ENCODE data around the gene CASZ1.

Gene CASZ1

GRCh38 chr1:10745886-10746455 lies 50.5 kb downstream of the CASZ1 start:
- DNase-seq (ENCODE audit: low spot score) = no peak

DNA sequence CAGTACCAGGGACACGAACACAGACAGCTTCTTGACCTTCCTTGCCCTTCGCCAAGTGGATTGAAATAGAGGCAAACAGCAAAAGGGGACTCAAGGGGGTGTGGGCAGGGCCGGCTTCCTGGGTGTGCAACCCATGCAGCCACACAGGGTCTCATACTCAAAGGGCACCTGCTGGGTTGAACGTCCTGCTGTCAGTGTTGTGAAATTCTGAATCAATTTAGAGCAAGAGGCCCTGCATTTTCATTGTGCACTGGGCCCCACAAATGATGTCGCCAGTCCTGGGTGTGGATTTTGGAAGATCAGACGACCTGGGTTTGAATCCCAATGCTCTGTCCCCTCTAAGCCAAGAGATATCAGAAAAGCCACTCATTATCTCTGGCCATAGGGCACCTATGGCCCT lies 51.1 kb downstream of the CASZ1 start:
- no peak for DNase-seq (ENCODE audit: low spot score)

DNA sequence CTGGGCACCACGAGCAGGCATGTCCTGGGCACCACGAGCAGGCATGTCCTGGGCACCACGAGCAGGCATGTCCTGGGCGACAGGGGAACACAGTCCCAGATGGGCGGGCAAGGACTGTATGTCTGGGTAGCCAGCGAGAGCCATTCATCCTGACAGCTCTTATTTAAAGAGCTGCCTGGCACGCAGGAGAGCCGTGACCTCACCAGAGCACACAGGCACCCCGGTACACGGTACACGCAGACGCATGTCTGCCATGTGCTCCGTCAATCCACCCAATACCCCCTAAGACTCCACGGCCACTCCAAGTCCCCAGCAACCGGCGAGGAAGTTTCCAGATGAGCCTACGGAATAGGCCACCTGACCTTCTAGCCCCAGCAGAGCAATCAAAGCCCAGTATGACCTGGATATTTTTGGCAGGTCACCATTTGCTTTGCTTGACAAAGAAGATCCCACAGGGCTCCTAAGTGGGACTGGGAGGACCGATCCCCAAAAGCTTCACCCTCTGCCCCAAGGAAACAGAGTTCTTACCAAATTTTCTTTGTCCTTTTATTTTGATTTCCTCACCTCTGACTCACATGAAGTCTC lies 51.7 kb downstream of the CASZ1 start:
- DNase-seq (ENCODE audit: low spot score) = no peak

DNA sequence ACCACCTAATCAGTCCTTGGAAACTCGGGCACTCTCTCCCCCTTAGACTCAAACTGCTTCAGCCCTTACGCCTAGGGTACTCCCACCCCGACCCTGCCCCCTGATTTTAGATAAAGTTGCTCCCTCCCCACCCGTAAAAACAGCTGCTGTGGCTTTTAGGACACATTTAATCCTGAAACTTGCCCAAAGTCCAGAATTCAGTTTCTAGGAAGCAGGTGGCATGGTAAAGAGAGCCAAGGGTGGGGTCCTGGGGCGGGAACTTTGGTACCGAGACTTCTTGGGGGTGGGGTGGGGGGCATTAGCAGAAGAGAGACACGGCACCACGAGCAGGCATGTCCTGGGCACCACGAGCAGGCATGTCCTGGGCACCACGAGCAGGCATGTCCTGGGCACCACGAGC lies 52.4 kb downstream of the CASZ1 start:
- no peak for DNase-seq (ENCODE audit: low spot score)

DNA sequence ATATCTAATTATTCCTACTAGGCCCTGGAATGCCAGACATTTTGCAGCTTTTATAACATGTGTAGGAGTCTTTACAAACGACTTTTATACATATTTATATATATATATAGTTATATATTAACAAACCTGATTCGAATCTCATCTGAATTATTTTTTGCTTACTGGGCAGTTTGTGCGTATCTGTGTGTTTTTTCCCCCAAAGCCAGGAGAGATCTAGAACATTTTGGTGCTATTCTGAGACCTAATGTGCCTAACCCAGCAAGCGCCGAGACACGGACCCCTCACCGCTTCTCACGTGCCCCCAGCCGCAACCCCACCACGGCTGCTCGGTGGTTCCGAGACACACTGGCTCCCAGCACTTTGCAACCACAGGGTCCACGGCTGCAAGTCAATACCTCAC lies 54.8 kb downstream of the CASZ1 start:
- DNase-seq (ENCODE audit: low spot score) = no peak

GRCh38 chr1:10740123-10740522 lies 56.3 kb downstream of the CASZ1 start:
- no peak for DNase-seq (ENCODE audit: low spot score)

DNA sequence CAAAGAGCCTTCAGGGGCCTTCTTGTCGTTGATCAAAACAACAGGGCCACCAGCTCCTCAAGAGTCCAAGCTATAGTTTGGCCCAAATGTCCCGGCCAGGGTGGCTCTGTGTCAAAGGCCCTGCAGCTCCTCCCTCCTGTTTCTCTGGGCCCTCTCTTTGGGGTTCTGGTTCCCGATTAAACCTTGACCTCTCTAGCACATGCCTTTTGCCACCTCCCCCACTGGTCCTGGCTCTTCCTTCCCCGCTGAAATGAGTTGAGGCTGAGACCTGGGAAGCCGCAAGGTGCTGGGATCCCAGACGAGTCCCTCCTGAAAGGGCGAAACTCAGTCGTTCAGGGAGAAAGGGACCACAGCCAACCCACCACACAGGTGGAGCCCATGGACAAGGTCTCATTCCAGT lies 56.9 kb downstream of the CASZ1 start:
- DNase-seq (ENCODE audit: low spot score) = no peak

GRCh38 chr1:10738061-10739058 lies 58.1 kb downstream of the CASZ1 start:
- no peak for DNase-seq (ENCODE audit: low spot score)

GRCh38 chr1:10737651-10738050 lies 58.8 kb downstream of the CASZ1 start:
- no peak for DNase-seq (ENCODE audit: low spot score)

GRCh38 chr1:10736634-10737586 lies 59.5 kb downstream of the CASZ1 start:
- no peak for DNase-seq (ENCODE audit: low spot score)

DNA sequence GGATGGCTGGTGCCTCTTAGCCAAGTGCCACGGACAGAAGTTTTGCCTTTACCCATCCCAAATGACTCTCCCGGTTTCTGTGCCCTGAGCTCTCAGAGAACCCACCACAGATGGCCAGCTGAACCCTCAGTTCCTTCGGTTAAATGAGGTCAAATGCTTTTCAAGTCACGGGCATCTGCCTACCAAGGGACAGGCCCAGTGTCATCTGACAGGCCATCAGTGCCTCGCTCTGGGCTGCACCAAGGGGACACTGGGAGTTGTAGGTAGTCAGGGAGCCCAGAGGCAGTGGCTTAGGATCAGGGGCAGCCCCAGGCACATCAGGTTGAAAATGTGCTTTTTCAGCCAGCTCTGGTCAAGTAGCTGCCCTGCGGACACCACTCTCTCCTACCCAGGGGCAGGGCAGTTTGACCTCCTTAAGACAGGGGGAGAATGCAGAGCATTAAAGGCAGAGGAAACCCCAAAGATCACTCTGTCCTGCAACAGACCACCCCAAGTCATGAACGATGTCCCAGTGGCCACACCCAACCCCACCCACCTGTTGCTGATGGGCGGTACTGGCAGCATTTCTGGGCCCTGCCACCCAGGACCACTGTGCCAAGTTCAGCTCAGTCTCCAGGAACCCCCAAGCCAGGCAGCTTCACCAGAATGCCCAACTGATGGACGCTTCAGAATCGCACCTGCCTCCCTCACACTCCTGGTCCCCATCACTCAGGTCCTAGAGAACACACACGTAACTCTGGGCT lies 60.7 kb downstream of the CASZ1 start:
- no peak for DNase-seq (ENCODE audit: low spot score)

GRCh38 chr1:10734962-10735544 lies 61.4 kb downstream of the CASZ1 start:
- DNase-seq (ENCODE audit: low spot score) = peak; percentile 23

- DNase-seq (ENCODE audit: low spot score) = no peak
Measured at GRCh38 chr1:10734375-10734774, 62.1 kb downstream of the CASZ1 start.

GRCh38 chr1:10733474-10734366 lies 62.7 kb downstream of the CASZ1 start:
- DNase-seq (ENCODE audit: low spot score) = no peak

GRCh38 chr1:10730985-10731384 lies 65.5 kb downstream of the CASZ1 start:
- DNase-seq (ENCODE audit: low spot score) = no peak

- no peak for DNase-seq (ENCODE audit: low spot score)
Measured at GRCh38 chr1:10728595-10729410, 67.6 kb downstream of the CASZ1 start.

- DNase-seq (ENCODE audit: low spot score) = no peak
Measured at GRCh38 chr1:10727751-10728232, 68.7 kb downstream of the CASZ1 start.

- DNase-seq (ENCODE audit: low spot score) = no peak
Measured at GRCh38 chr1:10726355-10726754, 70.1 kb downstream of the CASZ1 start.

Measured in putamen (tissue), 1 donor.